GM19023 (cell line): ENCODE data around the gene NDUFA6.
"Not testable (repeated sequence)": the region's sequence is repeated elsewhere in the genome, so short reads cannot be mapped to it uniquely, and the experiment has no call there.

ENCODE experiments used
- ATAC-seq: cut with Tn5 transposase; IDR thresholded peaks from one replicate; pipeline ENCODE4 v1.9.1; 2021; ENCODE audit warnings: mild to moderate bottlenecking, moderate library complexity; ENCODE audit not compliant: unreplicated experiment

NDUFA6 gene

DNA sequence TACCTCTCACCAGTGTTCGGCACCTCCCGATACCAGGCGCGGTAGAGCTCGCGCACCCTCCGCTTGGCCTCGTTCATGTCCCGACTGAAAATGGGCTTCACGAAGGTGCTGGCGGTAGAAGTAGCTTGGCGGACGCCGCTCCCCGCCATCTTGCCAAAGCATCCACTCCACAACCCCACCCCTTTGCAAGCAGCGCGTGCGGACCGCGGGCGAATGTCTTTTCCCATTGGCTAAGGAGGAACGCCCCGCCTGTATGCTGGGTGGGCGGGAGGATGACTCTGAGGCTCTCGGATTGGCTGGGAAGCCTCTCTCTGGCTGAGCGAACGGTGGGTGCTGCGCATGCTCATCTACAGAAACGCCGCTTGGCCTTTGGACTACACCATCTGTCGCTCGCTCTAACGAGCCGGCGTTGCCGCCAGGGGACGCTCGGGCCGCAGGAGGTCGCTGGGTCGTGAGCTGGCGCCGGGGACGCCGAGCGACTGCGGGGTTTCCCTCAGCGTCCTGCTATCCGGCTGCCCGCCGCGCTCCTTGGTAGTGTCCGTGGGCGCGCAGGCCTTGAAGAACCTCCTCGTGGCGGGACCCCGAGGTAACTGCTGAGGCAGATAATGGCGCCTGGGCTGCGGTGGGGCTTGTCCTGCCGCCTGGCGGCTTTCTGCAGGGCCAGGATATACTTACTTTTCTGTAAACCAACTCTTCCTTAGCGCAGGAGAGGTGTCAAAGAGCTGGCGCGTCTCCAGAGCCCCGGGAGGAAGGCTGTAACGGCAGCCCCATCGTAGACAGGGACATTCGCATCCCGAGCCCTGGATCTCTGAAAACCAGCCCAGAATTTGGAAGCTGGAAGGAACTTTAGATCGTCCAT is at the start of gene NDUFA6:
Gene NDUFA6, minus strand, starts transcription at position 177 of the 859 bp plus-strand sequence. Its CDS starts 28 bp downstream, at position 149.
- ATAC-seq = peak; percentile 94

DNA sequence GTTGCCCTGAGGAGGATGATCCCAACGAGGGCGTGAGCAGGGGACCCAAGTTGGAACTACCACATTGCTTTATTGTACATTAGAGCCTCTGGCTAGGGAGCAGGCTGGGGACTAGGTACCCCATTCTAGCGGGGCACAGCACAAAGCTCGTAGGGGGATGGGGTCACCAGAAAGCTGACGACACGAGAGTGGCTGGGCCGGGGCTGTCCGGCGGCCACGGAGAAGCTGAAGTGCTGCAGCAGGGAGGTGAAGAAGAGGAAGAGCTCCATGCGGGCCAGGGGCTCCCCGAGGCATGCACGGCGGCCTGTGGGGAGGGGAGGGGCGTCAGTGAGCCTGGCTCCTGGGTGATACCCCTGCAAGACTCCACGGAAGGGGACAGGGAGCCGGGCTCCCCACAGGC is 49.6 kb upstream of the NDUFA6 start:
- ATAC-seq = not testable (repeated sequence)

DNA sequence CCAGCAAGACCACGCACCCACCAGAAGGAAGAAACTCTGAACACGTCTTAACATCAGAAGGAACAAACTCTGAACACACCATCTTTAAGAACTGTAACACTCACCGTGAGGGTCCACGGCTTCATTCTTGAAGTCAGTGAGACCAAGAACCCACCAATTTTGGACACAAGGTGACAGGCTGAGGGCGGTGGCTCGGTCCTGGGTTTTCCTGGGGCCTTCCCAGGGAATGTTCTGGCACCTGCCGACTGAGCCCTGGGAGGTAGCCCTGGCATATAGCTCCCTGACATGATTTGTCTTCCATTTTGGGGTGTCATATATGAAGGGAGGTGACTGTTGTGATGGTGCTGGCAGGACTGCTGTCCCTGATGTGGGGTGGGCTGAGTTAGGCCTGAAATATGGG is 48.9 kb upstream of the NDUFA6 start:
- ATAC-seq = not testable (repeated sequence)

DNA sequence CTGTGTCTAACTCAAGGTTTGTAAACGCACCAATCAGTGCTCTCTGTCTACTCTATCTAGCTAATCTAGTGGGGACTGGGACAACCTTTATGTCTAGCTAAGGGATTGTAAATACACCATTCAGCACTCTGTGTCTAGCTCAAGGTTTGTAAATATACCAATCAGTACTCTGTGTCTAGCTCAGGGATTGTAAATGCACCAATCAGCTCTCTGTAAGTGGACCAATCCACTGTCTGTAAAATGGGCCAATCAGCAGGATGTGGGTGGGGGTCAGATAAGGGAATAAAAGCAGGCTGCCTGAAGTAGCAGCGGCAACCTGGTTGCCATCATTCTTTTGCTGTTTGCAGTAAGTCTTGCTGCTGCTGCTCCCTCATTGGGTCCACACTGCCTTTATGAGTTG is 48.4 kb upstream of the NDUFA6 start:
- no peak for ATAC-seq

DNA sequence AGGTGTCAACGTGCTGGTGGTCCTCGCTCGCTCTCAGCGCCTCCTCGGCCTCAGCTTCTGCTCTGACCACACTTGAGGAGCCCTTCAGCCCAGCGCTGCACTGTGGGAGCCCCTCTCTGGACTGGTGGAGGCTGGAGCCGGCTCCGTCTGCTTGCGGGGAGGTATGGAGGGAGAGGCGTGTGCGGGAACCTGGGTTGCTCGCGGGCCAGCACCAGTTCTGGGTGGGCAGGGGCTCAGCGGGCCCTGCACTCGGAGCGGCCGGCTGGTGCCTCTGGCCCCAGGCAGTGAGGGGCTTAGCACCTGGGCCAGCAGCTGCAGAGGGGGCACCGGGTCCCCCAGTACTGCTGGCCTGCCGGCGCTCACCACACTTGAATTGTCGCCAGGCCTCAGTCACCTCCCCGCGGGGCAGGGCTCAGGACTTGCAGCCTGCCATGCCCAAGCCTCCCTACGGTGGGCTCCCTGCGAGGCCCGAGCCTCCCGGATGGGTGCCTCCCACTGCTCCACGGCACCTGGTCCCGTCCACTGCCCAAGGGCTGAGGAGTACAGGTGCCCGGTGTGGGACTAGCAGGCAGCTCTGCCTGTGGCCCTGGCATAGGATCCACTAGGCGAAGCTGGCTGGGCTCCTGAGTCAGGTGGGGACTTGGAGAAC is 47.7 kb upstream of the NDUFA6 start:
- ATAC-seq = no peak

DNA sequence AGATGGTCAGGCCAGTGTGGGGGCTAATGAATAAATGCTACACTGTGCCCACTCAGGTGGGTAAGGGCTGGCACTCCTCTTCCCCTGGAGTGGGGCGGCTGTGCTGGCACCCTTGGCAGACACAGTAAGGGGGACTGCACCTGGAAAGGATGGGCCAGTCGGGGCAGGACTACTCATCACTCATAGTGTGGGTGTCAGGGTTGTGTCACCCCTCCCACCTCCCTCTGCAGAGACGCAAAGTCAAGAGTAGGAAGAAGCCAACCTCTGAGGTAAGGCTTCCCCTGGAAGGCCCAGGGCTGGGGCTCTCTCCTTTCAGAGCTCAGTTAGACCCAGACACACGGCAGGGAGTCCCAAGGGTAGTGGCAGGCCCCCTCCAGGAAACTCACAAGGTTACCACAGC is 45.1 kb upstream of the NDUFA6 start:
- not testable (repeated sequence) for ATAC-seq

DNA sequence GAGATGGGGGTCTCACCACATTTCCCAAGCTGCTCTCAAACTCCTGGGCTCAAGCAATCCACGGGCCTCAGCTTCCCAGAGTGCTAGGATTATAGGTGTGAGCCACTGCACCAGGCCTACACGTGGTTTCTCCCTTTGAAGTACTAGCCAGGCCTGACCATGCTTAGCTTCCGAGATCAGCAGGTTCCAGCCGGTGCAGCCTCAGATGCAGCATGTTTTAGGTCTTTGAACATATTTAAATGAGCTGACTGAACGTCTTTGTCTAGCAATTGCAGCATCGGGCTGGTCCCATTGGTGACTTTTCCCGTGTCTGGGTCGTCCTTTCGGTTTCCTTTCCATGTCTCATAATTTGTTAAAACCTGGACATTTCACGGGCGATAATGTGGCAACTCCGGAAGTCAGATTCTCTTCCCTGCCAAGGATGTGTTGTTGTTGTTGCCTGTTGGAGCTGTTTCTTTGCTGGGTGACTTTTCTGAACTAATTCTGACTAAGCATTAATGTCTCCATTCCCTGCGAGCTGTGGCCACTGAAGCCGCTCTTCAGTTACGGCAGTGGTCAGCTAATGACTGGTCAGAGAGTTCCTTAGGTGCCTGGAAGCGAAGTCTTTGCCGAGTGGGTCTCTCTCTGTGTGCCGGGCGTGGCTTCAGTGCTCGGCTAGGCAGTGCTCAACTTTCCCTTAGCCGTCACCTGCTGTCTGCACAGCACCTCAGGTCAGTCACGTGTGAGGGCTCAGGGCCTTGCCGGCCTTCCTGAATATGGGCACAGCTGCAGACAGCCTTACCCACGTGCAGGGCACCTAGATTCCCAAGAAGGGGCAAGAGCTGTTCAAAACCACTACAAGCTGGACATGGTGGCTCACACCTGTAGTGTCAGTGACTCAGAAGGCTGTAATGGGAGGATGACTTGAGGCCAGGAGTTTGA is 43.8 kb upstream of the NDUFA6 start:
- ATAC-seq = no peak

DNA sequence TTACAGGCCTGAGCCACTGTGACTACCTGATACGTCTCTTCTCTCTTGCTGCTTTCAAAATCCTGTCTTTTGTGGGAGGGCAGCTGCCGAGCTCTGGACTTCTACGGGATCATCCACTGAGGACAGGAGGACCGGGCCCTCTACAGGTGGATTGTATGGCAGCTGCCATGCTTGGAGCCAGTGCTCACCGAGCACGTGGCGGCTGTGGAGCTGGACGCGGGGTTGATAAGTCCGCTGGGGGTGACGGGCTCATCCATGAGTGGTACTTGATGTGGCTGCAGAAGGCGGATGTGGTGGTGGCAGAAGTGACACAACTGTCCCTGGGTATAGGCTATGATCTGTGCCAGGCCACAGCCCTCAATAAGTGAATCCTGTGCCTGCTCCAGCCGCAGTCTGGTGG is 41.9 kb upstream of the NDUFA6 start:
- ATAC-seq = no peak

DNA sequence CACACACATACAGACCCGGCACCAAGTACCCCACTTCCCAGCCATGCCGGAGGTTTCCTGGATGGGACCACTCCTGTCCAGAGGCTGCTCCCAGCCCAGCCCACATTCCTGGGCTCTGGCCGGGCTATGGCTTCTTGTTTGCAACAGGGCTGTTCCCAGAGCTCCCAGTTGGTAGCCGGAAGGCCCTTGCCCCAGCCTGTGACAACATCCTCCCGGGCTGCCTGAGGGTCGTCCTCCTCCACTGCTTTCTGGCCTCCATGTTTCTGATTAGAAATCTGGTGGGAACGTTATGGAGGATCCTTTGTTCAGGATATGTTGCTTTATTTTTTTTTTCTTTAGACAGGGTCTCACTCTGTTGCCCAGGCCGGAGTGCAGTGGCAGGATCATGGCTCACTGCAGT is 41.0 kb upstream of the NDUFA6 start:
- ATAC-seq = no peak

DNA sequence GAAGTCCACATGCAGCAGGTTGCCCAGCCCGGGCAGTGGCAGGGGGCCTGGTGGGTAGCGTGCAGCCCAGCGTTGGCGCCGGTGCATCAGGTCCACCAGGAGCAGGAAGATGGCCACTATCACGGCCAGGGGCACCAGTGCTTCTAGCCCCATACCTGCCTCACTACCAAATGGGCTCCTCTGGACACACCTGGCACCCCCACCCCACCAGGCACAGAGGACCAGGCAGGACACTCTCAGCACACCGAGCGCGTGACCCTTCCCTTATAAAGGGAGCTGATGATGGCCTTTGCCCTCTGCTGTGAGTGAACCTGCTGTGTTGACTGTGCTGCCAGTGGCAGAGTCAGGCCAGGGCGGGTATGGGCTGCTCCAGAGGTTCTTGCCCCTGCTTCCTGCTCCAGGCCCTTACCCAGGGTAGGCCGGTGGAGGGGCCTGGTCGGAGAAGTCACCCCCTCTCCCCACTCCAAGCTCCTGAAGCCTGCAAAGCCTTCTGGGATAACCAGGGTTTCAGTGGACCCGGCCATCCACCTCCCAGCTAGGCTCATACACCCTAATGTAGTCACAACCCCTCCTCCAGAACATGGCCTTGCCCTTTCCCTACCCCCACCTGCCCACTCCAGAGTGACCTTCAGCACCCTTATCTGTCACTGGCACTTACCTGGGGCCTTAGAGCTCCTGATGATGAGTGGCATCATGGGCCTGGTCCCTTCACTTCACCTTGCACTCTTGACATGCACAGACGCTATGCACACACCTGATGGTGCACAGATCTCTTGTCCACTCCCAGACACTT is 40.3 kb upstream of the NDUFA6 start, which contains the start of gene CYP2D6:
Gene CYP2D6, minus strand, starts transcription at position 172 of the 793 bp plus-strand sequence. Its CDS starts 19 bp downstream, at position 153.
- ATAC-seq = not testable (repeated sequence)

DNA sequence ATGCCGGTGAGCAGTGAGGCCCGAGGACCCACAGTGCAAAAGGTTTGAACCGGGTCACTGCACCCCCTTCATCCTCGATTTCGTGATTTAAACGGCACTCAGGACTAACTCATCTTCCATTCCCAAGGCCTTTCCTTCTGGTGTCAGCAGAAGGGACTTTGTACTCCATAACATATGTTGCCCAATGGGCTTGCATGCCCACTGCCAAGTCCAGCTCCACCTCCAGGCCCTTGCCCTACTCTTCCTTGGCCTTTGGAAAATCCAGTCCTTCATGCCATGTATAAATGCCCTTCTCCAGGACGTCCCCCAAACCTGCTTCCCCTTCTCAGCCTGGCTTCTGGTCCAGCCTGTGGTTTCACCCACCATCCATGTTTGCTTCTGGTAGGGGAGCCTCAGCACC is 39.6 kb upstream of the NDUFA6 start:
- ATAC-seq = not testable (repeated sequence)

DNA sequence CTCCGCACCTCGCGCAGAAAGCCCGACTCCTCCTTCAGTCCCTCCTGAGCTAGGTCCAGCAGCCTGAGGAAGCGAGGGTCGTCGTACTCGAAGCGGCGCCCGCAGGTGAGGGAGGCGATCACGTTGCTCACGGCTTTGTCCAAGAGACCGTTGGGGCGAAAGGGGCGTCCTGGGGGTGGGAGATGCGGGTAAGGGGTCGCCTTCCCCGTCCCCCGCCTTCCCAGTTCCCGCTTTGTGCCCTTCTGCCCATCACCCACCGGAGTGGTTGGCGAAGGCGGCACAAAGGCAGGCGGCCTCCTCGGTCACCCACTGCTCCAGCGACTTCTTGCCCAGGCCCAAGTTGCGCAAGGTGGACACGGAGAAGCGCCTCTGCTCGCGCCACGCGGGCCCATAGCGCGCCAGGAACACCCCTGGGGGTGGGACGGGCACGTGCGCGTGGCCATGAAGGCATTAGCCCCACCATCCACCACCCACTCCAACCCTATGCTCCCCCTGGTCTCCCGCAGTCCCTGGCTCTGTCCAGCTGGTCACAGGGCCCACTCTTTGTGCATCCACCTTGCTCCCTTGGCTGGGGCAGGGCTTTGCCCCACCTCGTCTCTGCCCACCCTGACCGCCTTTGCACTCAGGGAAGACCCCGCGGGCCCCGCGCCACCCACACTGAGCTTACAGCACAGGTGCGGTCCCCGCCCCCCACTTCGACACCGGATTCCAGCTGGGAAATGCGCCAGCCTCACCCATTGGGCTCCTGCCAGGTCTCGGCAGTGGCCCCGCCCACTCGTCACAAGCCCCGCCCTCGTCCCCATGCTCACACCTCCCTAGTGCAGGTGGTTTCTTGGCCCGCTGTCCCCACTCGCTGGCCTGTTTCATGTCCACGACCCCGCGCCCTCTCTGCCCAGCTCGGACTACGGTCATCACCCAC is 38.5 kb upstream of the NDUFA6 start:
- ATAC-seq = not testable (repeated sequence)

DNA sequence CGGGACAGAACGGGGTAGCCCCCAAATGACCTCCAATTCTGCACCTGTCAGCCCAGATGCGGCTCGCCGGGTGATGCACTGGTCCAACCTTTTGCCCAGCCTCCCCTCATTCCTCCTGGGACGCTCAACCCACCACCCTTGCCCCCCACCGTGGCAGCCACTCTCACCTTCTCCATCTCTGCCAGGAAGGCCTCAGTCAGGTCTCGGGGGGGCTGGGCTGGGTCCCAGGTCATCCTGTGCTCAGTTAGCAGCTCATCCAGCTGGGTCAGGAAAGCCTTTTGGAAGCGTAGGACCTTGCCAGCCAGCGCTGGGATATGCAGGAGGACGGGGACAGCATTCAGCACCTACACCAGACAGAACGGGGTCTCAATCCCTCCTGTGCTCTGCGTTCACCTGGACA is 37.4 kb upstream of the NDUFA6 start:
- not testable (repeated sequence) for ATAC-seq

DNA sequence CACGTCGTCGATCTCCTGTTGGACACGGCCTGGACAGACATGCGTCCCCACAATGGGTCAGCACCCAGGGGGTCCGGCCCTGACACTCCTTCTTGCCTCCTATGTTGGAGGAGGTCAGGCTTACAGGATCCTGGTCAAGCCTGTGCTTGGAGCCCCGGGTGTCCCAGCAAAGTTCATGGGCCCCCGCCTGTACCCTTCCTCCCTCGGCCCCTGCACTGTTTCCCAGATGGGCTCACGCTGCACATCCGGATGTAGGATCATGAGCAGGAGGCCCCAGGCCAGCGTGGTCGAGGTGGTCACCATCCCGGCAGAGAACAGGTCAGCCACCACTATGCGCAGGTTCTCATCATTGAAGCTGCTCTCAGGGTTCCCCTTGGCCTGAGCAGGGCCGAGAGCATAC is 37.0 kb upstream of the NDUFA6 start:
- ATAC-seq = no peak

DNA sequence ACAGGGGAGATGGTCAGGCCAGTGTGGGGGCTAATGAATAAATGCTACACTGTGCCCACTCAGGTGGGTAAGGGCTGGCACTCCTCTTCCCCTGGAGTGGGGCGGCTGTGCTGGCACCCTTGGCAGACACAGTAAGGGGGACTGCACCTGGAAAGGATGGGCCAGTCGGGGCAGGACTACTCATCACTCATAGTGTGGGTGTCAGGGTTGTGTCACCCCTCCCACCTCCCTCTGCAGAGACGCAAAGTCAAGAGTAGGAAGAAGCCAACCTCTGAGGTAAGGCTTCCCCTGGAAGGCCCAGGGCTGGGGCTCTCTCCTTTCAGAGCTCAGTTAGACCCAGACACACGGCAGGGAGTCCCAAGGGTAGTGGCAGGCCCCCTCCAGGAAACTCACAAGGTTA is 33.0 kb upstream of the NDUFA6 start:
- ATAC-seq = not testable (repeated sequence)

DNA sequence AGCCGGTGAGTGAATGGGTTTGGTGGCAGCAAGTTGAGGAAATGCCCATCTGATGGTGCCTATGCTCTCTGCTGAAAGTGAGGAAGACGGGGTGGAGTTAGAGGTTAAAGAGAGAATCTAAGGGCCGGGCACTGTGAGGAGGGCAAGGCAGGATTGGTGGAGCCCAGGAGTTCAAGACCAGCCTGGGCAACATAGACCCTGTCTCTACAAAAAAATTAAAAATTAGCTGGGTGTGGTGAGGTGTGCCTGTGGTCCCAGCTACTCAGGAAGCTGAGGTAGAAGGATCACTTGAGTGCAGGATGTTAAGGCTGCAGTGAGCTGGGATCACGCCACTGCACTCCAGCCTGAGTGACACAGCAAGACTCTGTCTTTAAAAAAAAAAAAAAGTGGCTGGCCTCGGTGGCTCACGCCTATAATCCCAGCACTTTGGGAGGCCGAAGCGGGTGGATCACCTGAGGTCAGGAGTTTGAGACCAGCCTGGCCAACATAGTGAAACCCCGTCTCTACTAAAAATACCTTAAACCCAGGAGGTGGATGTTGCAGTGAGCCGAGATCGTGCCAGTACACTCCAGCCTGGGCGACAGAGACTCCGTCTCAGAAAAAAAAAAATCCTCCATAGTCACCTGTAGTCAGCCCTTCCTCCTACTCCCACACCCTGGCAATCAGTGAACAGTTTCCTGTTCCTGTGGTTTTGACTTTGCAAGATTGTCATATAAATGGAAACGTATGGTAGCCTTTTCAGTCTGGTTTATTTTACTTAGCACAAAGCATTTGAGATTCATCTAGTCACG is 29.9 kb upstream of the NDUFA6 start:
- not testable (repeated sequence) for ATAC-seq

DNA sequence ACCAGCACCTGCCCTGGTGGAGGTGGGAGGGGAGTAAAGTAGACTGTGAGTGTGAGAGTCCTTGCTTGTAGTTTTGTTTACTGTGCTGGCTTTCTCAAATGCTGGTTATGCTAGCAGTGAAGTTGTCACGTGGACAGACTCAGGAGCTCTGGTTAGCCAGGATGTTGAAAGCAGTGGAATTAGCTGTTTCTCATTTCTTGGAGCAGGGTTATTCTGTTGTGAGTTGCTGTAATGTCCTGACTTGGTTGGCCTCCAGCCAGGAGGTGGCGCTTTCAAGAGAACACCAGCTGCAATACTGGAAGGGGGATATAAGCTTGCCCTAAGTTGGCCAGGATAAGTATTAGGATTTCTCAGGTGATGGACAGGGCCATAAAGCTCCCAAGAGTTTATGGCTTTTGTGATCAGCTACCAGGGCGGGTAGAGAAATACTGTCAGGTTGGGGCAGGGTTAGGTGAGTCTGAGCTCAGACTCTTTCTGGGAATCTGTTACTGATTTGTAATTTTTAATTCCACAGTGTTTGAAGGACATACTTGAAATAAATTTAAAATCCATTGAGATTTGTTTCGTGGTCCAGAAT is 26.4 kb upstream of the NDUFA6 start:
- no peak for ATAC-seq

DNA sequence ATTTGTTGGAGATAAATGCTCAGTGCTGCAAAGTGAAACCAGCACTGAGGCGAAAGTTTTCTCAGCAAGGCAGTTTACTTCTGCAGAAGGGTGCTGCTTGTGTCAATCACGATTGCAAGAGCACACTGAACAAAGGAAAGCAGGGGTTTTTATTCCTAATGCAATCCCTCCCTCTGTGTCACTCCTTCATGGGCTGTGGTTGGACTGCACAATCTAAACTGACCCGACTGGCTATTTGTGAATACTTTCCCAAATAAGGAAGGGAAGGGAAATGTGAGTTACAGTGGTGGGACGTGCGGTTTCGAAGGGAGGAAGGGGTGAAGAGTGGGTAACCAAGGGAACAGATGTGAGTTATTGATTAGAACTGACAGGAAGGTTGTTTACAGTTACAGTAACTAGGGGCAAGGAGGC is 24.9 kb upstream of the NDUFA6 start:
- ATAC-seq = not testable (repeated sequence)
